EH (cell line): Measurements from ENCODE around the gene GAREM1.
A peak's percentile ranks its signal among the peaks of the same experiment; 100 is the strongest.

Experiments
- DNase-seq: peaks from one replicate; pipeline ENCODE4 v3.0.0-alpha.2; 2015; ENCODE audit warnings: low read depth

The GAREM1 gene

DNA sequence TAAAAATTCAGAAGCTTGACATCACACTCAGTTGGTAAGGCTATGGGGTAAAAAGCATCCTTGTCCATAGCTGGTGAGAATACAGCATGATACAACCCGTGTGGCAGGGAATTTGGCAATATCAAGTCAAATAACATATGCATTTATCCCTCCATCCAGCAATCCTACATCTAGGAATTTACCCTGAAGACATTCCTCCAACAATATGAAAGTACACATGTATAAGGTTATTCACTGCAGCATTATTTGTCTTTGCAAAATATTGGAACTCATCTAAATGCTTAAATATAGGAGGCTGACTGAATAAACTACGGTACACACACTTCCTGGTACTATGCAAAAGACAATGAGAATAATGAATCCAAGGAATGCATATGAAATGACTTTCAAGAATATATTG lies 179.9 kb downstream of the GAREM1 start:
- no peak for DNase-seq

DNA sequence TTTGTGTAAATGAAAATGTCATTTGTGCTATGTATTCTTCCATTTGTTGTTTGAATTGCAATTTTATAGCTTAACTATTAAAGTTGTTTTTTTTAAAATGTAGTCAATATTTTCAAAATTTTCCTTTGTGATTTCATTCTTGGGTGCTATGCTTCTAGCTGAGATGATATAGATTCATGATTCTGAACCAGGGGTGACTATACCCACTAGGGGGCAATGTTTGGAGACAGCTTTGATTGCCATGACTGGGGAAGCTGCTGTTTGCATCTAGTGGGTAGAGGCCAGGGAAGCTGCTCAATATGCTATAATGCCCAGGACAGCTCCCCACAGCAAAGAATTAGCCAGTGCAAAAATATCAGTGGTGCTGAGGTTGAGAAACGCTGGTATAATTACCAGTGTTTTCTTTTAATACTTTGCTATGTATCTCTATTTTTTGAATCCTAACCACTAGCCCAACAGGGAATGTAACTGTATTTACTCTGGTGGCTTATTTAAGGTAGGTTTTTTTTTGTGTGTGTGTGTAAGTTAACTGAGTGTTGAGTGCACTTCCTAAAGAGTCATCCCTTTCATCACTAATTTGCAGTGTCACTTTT lies 181.1 kb downstream of the GAREM1 start:
- DNase-seq = peak; percentile 46

DNA sequence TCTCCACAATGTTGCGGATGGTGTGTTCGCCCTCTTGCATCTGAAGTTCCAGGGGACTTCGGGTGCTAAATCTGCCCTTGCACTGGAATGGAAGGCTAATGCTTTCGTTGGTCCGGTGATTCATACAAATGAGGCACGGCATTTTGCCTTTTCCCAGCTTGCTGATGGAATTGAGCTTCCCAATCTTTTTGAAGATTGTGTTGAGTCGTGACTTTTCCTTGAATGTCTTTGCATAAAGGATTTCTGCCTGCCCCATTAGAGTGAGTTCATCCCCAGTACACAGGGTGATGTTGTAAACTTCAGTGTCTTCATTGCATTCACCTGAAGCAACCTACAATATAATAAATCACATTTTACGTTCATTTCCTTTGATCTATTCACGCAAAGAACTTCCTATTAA lies 182.8 kb downstream of the GAREM1 start:
- no peak for DNase-seq

DNA sequence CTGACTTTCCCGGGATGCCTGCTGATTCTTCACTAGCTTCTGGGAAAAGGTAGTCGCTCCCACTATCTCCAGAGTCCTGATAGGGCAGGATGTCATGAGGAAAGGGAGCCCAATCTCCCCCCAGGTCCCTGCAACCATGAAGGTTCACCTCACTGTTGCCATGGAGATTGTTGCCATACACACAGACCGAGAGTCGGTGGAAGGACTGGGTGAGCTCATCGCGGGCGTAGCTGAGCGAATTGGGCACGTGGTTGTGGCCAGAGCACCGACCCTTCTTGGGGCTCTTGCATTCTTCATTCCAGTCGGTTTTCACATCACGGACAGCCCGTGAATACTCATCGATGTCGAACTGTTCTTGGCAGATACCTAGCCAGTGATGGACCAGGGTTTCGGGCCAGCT lies 183.4 kb downstream of the GAREM1 start:
- no peak for DNase-seq

DNA sequence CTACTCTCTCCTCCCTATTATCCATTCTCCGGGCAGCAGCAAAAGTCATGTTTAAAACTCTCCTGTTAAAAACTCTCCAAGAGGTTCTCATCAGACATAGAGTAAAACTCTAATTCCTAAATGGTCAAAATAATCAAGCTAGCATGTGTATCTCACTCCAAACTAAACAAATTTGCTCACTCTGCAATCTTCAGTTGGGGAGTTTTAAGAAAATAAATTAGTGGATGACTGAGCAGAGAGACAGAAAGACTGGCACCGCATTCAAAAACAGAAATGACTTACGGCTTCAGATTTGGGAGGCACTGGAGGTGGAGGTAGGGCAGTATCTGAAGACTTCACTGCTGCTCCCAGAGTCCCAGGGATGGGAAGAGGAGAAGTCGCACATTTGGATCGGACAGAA lies 183.9 kb downstream of the GAREM1 start:
- DNase-seq = no peak

DNA sequence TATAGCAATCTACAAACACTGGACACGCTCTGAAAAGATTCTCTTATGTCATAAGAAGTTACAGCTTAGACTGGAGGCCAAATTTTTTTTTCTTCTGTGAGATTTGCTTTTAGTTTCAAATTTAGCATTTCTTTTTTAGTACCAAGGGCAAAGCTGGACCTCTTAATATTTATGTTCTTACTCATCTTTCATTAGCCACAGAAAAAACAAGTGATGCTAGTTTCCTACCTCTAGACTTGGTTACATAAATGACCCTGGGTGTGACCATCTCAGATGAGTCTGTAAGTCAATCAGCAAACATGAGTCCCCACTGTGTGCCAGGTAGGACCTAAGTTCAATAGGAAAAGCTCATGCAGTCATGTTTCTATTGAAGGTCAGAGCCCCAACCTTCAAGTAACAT lies 186.4 kb downstream of the GAREM1 start:
- DNase-seq = no peak

DNA sequence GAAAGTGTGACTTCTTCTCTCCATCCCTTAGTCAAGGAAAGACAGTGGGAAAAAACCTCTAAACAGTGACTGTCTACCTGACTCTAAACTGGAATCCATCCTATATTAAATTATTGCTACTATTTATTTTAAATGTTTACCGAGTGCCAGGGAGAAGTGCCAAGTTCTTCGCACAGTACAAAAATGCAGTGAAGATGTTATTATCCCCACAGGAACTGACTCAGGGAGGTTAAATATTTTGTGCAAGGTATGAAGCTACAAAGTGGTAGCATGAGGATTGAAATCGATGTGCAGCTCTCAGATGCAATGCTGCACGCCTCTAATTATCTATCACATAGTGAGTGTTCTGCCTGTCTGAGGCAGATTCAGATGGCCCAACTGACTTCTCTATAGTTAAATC lies 189.8 kb downstream of the GAREM1 start:
- no peak for DNase-seq

DNA sequence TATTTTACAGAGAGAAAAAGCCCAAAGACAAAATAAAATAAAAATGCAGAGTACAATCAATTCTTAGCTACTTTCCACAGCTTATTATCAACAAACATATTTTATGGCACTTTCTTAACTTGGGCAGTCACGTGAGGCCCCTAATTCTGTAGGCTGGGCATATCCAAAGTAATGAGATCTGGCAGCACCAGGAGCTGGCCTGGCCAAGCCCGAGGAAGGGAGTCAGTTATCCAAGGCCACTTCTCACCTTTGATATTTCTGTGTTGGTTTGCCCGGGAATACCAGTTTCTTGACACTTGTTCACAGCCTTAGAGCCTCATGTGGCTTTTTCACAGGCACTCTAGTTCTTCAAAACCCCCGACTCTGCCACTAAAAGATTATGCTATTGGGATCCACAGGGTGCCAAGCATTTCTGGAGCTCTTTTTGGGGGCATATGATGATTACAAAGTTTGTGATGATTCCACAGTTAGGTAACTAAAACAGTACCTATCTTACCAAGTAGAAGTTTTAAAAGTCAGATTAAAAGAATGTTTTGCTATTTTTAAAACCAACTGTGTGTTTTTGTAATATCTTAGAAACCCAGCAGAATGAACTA lies 190.4 kb downstream of the GAREM1 start:
- DNase-seq = no peak

DNA sequence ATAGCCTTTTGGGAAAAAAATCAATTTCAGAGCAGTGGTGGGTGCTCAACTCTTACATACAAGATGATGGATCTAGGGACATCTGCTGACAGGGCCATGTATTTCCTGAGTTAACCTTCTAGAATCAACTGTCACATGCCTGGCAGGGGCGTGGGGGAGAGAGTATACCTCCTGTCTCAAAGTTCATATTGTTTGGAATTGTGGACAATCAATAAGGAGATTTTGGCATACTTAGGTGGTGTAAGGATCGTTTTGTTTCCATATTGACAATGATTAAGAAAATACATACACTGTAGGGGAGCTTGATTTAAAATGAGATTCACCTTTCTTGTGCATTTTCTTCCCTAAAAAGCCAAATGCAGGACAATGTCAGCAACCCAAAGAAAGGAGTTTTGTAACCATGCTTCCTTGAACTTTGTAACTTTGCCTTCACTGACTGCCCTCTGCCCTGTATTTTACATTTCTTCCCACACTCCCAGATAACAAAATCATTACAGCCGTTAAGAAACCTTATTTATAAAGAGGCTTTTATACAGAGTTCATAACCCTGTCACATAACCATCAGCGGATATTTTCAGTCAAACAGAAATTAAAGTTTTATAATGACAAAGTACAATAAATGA lies 192.4 kb downstream of the GAREM1 start:
- DNase-seq = no peak

DNA sequence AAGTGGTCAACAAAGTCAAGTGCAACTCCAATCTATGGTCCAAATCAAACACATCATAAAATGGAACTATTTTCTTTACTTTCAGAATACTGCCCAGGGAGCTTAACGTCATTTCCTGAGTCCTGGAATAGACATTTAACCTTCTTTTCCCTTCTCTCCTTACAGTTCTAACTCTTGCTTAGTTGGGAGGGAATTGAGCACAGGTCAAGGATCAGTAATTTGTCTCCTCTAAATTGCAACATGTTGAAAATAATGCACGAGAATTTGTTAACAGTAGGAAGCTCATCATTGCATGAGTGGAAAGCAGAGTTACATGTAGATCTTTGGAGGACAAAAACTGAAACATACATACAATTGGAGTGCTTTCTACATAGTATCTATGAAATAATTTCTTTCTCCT lies 193.1 kb downstream of the GAREM1 start:
- DNase-seq = no peak

DNA sequence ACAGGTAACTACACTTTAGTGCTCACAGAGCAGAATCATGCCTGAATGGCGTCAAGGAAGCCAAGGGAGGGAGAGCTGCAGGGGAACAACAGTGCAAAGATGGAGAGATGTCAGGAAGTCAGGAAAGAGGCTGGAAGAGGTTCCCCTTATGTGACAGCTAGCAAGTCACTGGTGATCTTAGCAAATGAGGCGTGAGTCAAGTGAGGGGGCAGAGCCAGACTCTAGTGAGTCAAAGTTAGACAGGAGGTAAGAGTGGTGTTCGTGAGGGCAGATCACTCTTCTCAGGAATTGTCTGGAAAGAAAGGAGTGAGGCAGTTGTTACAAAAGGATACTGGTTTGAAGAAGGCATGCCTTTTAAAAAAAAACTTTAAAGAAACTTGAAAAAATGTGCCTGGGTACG lies 193.8 kb downstream of the GAREM1 start:
- DNase-seq = no peak

DNA sequence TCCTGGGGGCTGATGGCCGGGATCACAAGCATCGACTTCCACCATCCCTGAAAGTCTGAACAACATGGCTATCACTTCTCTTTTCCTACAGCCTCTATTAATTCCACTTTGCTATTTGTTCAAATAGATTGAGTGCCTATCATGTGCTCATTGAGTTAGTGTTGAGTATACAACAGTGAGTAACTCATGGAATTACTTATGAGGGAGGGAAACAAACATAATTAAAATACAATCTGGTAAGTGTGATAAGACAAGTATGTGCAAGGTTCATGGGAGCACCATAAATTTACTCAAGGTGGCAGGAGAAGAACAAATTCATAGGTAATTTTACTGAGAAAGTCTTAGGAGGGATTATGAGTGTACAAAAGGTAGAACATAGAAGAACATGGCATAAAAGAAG lies 194.4 kb downstream of the GAREM1 start:
- no peak for DNase-seq

DNA sequence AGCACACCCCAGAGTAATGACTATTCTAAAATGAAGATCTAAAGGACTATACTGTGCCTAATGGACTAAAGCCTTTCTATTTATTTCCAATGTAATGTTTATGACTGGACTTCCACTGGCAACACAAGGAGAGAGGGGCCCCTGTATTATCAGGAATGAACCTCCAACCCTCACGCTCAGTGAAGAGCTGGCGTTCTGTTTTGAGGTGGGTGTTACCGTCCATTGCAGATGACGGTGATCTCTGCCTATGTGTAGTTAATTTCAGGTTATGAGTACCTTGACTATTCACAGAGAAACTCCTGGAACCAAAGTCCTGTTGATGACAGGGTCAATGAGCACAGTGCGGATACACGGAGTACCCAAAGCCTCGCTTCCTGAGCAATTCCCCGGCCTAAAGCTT lies 195.5 kb downstream of the GAREM1 start:
- DNase-seq = no peak

DNA sequence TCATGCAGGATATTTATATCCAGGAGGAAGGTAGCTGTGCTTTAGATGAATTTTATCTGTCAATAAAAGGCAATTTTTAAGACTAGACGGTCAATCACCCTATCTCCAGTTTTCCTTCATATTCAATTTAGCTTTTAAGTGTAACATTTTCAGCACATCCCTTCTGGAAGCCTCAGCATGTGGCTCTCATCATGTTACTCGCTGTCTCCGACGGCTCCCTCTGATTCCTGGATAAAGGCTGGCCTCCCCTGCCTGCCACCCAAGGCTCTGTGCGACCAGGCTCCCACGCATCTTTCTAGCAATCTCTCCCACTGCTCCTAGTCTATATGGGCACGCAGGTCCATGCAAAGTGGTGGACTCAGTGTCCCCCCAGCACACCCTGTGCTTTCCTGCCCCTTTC lies 196.4 kb downstream of the GAREM1 start:
- no peak for DNase-seq

DNA sequence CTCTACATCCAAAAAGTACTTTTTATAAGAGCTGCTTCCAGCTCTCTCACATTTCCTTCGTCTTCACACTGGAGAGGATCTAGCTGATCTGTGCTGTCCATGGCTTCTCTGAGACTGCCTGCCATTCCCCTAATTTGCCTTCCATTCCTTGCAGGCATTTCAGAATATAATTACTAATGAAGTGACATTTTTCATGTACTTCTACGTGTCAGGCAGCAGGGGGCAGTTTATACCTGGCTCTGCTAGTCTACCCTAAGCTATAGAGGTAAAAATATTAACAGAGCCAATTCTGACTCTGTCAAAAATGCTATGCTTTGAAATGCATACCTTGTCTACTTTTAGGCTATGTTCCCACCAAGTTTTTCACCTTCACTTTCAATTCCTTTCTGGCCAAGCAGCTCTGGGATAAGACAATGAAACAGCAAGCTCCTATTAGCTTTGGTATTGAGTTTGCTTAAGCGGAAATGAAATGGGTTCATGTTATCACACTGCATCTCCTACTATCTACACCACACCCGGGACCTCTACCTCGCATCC lies 198.9 kb downstream of the GAREM1 start:
- peak; percentile 29 for DNase-seq

DNA sequence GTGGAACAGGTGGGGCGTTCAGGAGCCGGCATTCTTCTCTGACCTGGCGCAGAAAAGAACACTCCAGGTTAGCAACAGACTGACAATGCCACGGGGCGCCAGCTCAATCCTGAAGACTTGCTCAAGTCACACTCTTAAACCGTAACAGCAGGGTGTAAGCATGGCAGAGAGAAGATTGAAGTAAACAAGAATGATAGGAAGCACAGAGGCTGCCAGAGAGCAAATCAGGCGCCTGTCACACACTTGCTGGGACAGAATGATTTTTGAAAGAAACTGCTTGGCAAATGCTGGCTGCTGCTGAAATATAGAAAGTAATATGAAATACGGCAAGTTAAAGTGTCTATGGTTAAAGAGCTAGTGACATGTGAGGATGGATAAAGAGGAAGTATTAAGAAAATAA lies 200.3 kb downstream of the GAREM1 start:
- DNase-seq = no peak

DNA sequence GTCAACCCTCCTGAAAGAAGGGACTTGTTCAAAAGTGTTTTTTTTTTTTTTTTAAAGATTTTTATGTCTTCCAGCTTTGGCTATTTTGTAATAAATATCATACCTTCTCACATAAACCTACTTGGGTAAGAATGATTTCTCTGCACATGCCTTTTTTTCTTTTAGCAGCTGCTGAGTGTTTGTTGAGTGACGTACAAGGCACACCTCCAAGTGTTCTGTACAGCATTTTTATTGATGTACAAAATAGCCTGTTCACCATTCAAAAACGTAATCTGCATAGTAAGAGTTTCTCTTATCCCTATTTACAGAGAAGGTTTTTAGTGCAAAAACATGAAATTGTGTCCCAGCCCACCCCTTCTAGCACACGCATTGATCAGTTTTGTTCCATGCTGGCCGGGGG lies 203.2 kb downstream of the GAREM1 start:
- DNase-seq = no peak

DNA sequence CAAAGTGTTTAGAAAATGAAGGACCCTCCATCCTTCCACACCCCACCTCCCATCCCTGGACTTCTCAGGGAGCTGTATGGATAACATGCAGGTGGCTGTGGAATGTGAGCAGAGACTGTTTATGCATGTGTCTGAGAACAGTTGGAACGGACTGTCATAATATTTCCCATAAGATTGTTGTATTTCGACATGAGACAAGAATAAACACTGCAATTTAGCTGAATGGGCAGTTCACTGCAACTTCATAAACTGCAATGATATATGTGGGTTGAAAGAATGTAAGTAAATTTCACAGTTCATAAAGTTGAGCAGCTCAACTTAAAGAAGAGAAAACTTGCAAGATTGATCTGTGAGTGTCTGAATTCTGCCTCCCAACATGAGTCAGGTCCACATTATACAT lies 206.3 kb downstream of the GAREM1 start:
- no peak for DNase-seq

DNA sequence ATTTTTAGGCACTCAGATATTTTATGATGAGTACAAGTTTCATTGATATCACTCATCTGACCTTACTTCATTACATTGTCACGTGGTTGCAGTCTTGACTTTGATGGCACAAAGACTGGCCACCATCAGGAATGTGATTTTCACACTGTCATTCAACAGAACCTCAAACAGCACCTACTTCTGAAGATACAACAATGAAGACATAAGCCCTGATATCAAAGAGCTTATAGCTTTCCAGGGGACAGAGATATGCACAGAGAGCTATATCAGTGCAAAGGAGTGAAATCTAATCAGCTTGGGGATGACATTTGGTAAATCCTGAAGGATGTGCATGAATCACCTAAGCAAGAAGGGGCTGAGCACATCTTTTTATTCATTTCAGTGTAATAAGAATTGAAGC lies 208.6 kb downstream of the GAREM1 start:
- no peak for DNase-seq

DNA sequence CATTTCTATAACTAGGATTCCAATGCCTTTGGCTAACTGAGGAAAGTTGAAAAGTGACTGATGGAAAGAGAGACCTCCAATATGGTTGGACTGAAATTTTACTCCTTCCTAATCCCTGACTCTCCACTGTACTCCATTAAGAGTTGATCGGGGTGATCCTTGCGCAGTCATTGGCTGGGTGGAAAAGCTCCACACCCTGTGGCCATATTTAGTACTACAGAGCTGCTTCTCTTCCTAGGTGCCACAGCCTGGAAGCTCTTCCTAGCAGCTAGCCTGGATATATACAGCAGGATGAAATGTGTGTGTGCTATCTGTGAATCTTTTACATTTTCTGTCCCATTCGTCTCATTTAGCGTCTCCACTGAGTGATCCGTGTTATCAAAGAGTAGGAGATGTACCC lies 209.7 kb downstream of the GAREM1 start:
- no peak for DNase-seq

DNA sequence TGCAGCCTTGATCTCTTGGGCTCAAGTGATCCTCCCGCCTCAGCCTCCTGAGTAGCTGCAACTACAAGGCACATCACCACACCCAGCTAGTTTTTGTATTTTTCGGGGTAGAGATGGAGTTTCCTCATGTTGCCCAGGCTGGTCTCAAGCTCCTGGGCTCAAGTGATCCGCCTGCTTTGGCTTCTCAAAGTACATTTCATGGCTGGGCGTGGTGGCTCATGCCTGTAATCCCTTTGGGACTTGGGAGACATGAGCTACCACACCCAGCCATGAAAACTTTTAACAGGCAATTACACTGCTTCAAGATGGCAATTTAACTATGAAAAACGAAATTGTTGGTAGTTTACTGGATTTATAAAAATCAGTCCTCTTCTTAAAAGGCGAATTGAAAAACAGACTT lies 211.1 kb downstream of the GAREM1 start:
- DNase-seq = no peak

DNA sequence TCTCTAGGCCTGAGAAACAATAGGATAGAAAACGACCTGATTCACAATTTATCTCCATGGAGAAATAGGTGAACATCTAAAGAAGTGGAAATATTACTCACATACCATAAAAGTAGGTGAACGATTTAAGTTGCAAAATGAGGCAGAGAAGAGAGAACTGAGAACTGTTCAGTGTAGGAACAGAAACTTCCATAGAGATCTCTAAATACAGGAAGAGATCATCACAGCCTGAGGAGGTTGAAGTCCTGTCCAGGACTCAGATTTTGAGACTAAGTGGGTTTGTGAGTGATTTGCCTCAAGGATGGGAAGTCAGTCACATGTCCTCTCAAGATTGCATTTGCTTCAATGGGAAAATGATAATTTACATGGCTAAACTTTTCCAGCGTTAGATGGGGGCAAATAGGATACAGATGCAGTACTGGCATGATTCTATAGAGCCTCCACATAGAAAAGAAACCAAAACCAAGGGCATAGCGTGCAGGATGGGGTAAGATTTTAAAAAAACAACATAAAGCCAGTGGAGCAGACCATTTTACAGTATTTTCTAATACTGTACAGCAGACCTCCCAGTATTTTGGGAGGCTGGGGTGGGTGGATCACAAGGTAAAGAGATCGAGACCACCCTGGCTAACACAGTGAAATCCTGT lies 212.0 kb downstream of the GAREM1 start:
- DNase-seq = no peak

DNA sequence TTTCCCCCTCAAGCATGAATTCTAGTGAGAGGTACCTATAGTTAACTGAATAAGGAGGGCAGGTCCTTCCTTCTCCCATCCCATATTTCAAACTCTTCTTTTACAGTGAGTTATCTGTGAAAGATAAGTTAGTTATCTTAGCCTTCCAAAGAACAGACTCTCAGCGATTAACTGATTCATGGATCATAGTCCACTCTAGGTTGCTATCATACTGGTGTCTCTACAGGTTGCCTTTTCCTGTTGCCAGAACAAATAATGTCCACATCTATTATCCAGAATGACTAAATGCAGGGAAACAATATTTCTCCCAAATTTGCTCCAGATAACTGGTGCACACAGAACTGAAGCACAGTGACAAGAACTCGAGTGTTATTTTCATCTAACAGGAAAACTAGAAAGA lies 212.5 kb downstream of the GAREM1 start:
- DNase-seq = no peak
